Loucy (cell line): ENCODE data around the gene SPATC1L.

Source experiments
- CTCF ChIP-seq: fragments of 200-600 bp; sonication (generic); conservative IDR thresholded peaks from 2 replicates; pipeline ENCODE4 v1.5.1; 2014; ENCODE audit warnings: mild to moderate bottlenecking, antibody characterized with exemption, low read length
- EZH2phosphoT487 ChIP-seq: fragments of 200-600 bp; IDR thresholded peaks from 2 replicates; pipeline ENCODE4 v1.6.1; 2018; ENCODE audit warnings: antibody characterized with exemption, mild to moderate bottlenecking, moderate library complexity, borderline replicate concordance

GRCh38 chr21:46190491-46191131, 6.4 kb upstream of the SPATC1L start:
- TF ChIP-seq CTCF (no peak), EZH2phosphoT487 (no peak)
